HUES6 (cell line): Measurements from ENCODE around the gene SLC44A3.

ENCODE experiments used
- H3K27ac ChIP-seq: 2 replicates; pipeline ENCODE4 v1.7.0; 2013; ENCODE audit warnings: low read depth, mild to moderate bottlenecking, low read length, inconsistent platforms
- H3K27me3 ChIP-seq: 2 replicates; pipeline ENCODE4 v1.6.1; 2013; ENCODE audit warnings: low read length; ENCODE audit not compliant: control insufficient read depth, insufficient read depth
- H3K36me3 ChIP-seq: 2 replicates; pipeline ENCODE4 v1.6.1; 2013; ENCODE audit warnings: low read length; ENCODE audit not compliant: control insufficient read depth, insufficient read depth
- H3K4me1 ChIP-seq: 2 replicates; pipeline ENCODE4 v1.6.1; 2013; ENCODE audit warnings: low read length; ENCODE audit not compliant: control insufficient read depth, insufficient read depth
- H3K4me3 ChIP-seq: 2 replicates; pipeline ENCODE4 v1.5.1; 2013; ENCODE audit warnings: low read depth, low read length
- H3K9ac ChIP-seq: one replicate; pipeline ENCODE4 v1.6.1; 2013; ENCODE audit warnings: mild to moderate bottlenecking, low read length
- H3K9me3 ChIP-seq: 2 replicates; pipeline ENCODE4 v1.6.1; 2013; ENCODE audit warnings: low read depth, low read length; ENCODE audit not compliant: control insufficient read depth, insufficient read depth

Gene SLC44A3

DNA sequence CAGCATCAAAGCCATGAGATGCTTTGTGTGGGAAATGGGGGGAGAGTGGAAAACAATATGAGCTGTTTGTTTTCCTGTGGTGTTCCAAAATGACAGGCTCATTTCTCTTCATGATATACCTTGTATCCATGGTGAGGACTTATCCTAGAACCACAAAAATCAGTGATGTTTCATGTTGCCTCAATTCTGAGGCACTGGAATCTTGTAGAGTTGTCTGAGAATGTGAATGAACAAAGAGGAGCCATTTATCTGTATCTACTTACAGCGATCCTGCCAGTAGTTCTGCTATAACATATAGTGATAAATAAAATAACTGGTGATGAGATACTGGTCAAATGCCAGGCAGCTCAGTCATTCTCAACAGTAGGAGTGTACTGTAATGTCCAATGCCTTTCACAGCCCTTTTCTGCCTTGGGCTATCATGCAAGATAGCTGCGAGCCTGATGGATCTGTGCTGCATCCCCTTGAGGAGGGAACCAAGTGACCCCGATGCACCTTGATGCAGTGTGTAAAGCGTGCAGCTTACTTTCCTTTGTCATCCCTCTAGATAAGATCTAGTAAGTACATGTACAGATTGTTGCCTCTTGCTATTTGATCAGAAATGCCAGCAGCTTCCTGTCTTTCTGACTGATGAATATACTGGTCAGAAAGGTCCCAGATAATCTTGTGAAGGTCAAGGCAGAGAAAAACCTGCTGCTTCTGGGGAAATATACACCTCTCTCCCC, 52.8 kb downstream of the SLC44A3 start:
- Histone ChIP-seq H3K36me3 (no peaks in the 10 kb centered on the region), H3K27me3 (no peaks in the 10 kb centered on the region), H3K4me3 (no peak overlapping the region), H3K27ac (no peak overlapping the region), H3K9me3 (no peaks in the 10 kb centered on the region), H3K9ac (no peak overlapping the region), H3K4me1 (peaks cover 10% of the 10 kb centered on the region)

DNA sequence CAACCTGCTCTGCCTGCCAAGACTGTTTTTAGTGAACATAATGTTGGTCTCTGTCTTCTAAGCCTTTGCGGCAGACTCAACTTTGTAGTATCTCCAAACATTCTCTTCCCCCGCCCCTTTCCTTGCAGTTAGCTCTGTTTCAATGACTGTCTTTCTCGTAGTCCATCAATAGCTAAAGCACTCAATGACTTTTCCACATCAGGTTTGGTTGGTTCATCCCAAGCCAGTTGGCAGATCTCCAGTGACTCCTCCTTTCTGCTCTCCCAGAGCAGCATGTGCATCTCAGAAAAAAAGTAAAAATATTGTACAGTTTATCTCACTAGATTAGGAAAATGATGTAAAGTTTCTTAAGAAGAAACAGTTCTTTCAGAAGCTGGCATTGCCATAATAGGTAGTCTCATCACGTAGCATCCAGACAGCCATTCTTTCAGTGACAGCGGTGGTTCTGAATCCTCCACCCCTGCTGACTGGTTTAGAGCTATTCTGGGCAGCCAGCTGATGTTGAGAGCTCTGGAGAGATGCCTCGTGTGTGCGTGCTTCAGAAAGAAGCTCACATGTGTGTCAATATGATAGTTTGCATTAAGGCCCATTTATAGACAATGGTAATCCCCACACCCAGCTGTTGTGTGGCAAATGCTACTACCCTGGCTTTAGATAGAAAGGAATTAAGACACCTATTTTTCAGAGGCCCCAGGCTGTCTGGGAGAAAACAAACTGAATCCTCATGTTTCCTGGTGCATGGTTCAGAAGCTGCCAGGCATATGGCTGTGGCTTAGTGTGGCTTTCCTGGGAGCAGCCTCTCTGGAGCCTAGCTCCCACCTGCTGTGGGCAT, 53.6 kb downstream of the SLC44A3 start:
- Histone ChIP-seq H3K4me3 (no peak overlapping the region), H3K9ac (no peak overlapping the region), H3K9me3 (no peaks in the 10 kb centered on the region), H3K27me3 (no peaks in the 10 kb centered on the region), H3K27ac (no peak overlapping the region), H3K4me1 (peaks cover 9% of the 10 kb centered on the region), H3K36me3 (no peaks in the 10 kb centered on the region)

DNA sequence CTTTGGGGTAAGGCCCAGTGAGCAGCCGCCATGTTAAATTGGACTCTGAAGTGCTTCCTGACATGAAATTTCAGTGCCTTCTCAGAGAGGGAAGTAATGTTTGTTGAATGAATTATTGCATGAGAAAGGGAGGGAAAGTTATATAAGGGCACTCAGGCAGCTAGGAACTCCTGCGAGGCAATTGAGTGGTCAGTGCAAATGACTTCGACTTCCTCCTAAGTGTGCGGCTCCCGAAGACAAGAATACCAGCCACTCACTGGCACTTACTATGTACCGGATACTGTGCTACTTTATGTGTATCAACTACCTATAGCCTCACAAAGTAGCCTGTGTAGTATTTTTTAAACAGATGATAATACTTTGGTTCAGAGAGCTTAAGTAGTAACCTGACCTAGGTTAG, 54.3 kb downstream of the SLC44A3 start:
- no peak overlapping the region for H3K4me3 ChIP-seq
- peaks cover 3% of the 10 kb centered on the region; the same call in 1 of the 2 replicates for H3K4me1 ChIP-seq
- H3K9me3 ChIP-seq = no peaks in the 10 kb centered on the region
- H3K36me3 ChIP-seq = no peaks in the 10 kb centered on the region
- H3K27me3 ChIP-seq = no peaks in the 10 kb centered on the region
- no peak overlapping the region for H3K9ac ChIP-seq
- H3K27ac ChIP-seq = no peak overlapping the region

DNA sequence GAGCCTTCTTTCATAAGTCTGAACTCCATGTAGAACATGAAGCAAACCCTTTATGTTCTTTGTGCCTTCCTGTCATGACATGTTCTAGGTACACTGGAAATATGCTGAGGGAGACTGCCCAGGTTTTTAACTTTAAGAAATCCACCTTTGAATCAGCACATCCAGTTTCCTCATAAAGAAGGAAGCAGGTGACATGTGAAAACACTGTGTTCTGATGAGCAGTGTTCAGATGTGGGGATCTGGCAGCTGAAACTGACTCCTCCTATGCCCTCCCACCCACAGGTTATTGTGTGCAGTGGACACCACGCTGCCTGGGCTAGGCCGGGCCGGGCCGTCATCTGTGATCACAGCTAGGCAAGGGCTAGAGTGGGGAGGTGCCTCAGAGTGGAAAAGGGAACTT, 55.6 kb downstream of the SLC44A3 start:
- H3K9me3 ChIP-seq = no peaks in the 10 kb centered on the region
- H3K36me3 ChIP-seq = no peaks in the 10 kb centered on the region
- H3K27ac ChIP-seq = no peak overlapping the region
- H3K4me3 ChIP-seq = no peak overlapping the region
- no peak overlapping the region for H3K9ac ChIP-seq
- H3K27me3 ChIP-seq = no peaks in the 10 kb centered on the region
- H3K4me1 ChIP-seq = peaks cover 3% of the 10 kb centered on the region; the same call in 1 of the 2 replicates

DNA sequence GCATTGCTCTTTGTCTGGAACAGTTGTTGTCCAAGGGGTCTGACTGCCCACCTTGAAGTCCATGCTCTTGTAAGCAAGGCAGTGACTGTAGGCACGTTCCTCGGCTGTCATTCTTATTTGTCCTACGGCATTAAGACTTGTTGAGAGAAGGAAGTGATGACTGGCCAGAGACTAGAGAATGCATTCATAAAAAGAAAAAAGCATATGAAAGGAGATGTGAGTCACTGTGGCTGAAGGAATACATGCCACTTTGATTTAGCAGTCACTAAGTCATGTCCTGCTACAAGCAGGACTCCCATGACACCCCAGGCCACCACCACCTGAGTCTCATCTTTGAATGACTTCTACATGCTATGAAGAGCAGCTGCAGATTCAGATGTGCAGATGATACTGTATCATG, 56.2 kb downstream of the SLC44A3 start:
- Histone ChIP-seq H3K9ac (no peak overlapping the region), H3K9me3 (no peaks in the 10 kb centered on the region), H3K36me3 (no peaks in the 10 kb centered on the region), H3K27me3 (no peaks in the 10 kb centered on the region), H3K27ac (no peak overlapping the region), H3K4me1 (no peaks in the 10 kb centered on the region), H3K4me3 (no peak overlapping the region)

DNA sequence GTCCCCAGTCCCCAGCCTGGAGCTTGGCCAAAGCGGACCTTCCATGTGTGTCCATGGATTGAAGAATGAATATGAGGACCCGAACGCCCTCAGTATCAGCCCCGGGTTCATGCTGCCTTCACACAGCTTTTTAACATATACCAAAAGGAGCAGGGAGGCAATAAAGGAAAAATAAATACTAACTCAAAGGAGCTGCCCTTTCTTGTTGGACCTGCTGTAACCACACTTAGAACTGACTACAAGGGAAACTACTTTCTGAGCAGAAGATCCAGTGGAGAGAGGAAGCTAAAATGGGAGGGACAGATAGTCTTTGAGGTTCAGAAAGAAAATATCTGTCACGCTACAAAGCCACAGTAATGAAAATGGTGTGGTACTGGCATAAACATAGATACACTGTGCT, 58.2 kb downstream of the SLC44A3 start:
- H3K36me3 ChIP-seq = no peaks in the 10 kb centered on the region
- H3K4me3 ChIP-seq = no peak overlapping the region
- no peaks in the 10 kb centered on the region for H3K9me3 ChIP-seq
- H3K9ac ChIP-seq = no peak overlapping the region
- H3K27me3 ChIP-seq = no peaks in the 10 kb centered on the region
- peaks cover under 1% of the 10 kb centered on the region; the same call in 1 of the 2 replicates for H3K4me1 ChIP-seq
- H3K27ac ChIP-seq = no peak overlapping the region

DNA sequence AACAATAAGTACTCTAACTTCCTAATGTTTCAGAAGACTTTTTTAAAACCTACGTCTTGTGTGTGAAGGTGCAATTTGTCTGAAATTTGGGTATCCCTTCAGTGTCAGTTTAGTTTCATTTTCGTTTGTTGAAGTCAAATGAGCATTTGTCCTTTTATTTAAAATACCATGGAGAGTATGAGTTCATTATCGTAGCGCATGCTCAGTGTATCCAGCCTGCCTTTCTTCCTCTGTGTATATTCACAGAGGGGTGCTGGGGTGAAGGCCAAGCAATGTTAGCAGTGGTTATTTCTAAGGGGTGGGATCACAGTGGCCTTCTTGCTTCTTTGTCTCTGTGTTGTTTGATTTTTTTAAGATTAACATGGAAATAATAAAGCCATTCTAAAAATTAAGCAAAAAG, 63.5 kb downstream of the SLC44A3 start:
- Histone ChIP-seq H3K4me3 (no peak overlapping the region), H3K9me3 (no peaks in the 10 kb centered on the region), H3K27me3 (no peaks in the 10 kb centered on the region), H3K36me3 (no peaks in the 10 kb centered on the region), H3K27ac (no peak overlapping the region), H3K9ac (no peak overlapping the region), H3K4me1 (peaks cover 34% of the 10 kb centered on the region)

DNA sequence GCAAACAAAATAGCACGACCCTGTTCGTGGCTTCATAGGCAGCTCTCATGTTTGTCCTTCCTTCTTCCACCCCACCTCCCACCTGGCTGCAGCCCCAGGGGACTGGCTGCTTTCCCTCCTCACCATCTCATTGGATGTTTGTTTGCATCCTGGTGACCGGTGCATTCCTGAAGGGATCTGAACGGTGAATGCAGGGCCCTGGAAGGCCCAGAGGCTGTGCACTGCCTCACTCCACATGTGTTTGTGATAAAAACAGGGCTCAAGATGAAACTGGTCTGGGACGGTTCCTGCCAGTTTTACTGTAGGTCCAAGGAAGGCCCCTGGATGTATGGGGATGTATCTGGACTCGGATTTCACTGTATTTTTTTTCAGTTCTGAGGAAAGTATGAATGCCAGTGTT, 63.9 kb downstream of the SLC44A3 start:
- no peaks in the 10 kb centered on the region for H3K9me3 ChIP-seq
- peaks cover 37% of the 10 kb centered on the region for H3K4me1 ChIP-seq
- no peak overlapping the region for H3K27ac ChIP-seq
- no peak overlapping the region for H3K4me3 ChIP-seq
- no peaks in the 10 kb centered on the region for H3K27me3 ChIP-seq
- no peaks in the 10 kb centered on the region for H3K36me3 ChIP-seq
- no peak overlapping the region for H3K9ac ChIP-seq

DNA sequence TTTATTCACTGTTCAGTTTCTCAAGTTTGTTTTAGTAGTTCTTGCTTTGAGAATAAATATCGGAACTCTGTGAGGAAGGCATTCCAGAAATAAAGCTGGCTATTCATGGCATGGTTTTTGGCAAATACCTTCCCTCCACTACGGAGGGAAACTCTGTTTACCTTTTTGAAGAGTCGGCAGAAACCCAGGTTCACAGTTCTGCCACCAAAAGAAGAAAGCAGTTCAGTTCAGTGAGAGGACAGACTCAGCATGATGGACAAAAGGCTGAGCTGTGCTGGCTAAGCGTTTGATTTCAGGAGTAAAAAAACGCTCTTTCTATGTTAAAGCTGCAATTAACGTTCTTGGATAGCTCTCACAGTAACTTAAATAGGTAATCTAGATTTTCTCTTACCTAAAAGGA, 64.3 kb downstream of the SLC44A3 start:
- Histone ChIP-seq H3K4me1 (peaks cover 37% of the 10 kb centered on the region), H3K9me3 (no peaks in the 10 kb centered on the region), H3K27ac (no peak overlapping the region), H3K27me3 (no peaks in the 10 kb centered on the region), H3K9ac (no peak overlapping the region), H3K4me3 (no peak overlapping the region), H3K36me3 (no peaks in the 10 kb centered on the region)

DNA sequence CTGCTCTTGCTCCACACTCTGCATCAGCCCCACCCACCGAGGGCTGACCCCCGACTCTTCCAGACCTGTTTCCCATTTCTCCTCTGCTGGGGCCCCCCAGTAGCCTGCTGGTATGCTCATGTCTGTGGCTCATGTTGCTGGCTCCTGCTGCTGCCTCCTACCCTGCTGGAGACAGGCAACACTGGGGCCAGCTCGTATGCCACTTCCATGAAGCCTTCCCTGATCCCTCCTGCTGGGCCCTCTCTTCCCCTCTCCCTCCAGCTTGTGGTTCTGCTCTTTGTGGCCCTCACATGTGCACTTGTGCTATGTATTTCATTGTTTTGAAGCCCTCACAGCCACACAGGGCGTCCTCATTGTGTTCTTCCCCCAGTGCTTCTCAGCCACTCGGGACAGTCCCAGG, 66.2 kb downstream of the SLC44A3 start:
- no peak overlapping the region for H3K27ac ChIP-seq
- no peak overlapping the region for H3K9ac ChIP-seq
- H3K27me3 ChIP-seq = no peaks in the 10 kb centered on the region
- H3K9me3 ChIP-seq = no peaks in the 10 kb centered on the region
- peaks cover 37% of the 10 kb centered on the region for H3K4me1 ChIP-seq
- no peak overlapping the region for H3K4me3 ChIP-seq
- no peaks in the 10 kb centered on the region; the same call in 1 of the 2 replicates for H3K36me3 ChIP-seq

DNA sequence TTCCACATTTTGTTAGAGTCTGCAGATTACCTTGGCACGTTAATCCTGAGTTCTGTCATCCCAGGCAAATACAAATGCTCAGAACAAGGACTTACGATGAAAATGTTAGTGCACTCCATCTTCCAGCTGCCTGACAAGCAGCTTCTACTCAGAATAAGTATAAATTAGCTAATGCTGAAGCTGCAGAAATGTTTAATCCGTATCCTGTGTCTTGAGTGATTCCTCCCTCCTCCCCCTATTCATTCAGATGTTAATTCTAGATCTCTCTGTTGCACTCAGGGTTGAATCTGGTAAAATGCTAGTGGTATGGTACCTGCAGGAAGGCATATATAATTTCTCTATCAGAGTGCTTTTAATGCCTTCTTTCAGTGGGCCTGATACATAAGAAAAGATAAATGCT, 66.9 kb downstream of the SLC44A3 start:
- H3K36me3 ChIP-seq = no peaks in the 10 kb centered on the region; the same call in 1 of the 2 replicates
- H3K9me3 ChIP-seq = no peaks in the 10 kb centered on the region
- H3K4me1 ChIP-seq = peaks cover 37% of the 10 kb centered on the region
- no peak overlapping the region for H3K4me3 ChIP-seq
- H3K27me3 ChIP-seq = no peaks in the 10 kb centered on the region
- no peak overlapping the region for H3K9ac ChIP-seq
- H3K27ac ChIP-seq = no peak overlapping the region
